Measurements from ENCODE around the gene GDPD1.

GRCh38 chr17:59193336-59193862 is 26.9 kb upstream of the GDPD1 start:
- TF ChIP-seq CTCF (conservative IDR thresholded peaks at IDR 0.05) (no peak), EZH2 (IDR thresholded peaks at IDR 0.05; ENCODE audit: low read depth) (no peak)
